Right lobe of liver (tissue), 4 donors: ENCODE measurements around the gene RASAL1.

ENCODE experiments used
- CTCF ChIP-seq, 4 donors: fragments of 200-600 bp in 3 of 4; fragments of 450-650 bp in 1 of 4; IDR thresholded peaks; one replicate each; pipeline versions ENCODE4 v1.5.1 to v1.8.0; 2016 to 2022; ENCODE audit warnings: antibody characterized with exemption in 4 of 4, mild to moderate bottlenecking in 2 of 4
- POLR2A ChIP-seq: fragments of 450-650 bp; IDR thresholded peaks from one replicate; pipeline ENCODE4 v1.6.1; 2017; ENCODE audit warnings: antibody characterized with exemption, mild to moderate bottlenecking
- donor health status: DM: no; HTN: no; CAD: no.
- donor health status: DM: no; HTN: no; CAD: no.
- donor health status: DM: no; HTN: yes; CAD: no.

DNA sequence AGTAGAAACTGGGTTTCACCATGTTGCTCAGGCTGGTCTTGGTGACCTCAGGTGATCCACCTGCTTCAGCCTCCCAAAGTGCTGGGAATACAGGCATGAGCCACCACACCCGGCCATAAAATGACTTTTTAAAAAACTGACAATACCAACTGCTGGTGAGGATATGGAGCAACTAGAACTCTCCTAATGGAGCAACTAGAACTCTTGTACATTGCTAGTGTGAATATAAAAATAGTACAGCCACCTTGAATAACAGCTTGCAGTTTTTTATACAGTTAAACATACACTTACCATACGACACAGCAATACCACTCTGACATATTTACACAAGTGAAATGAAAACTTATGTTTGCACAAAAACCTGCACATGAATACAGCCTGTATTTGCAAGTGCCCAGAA, 11.4 kb upstream of the RASAL1 start:
- TF ChIP-seq CTCF (IDR thresholded peaks at IDR 0.05) = no peak
- TF ChIP-seq POLR2A = no peak
